K562 (cell line): ENCODE results near the gene ANKRD11. TPM values are rescaled to one million over a fixed set of nuclear protein-coding genes. Genes with fewer than 3 reads are reported as not detected.
A peak's percentile ranks its signal among the peaks of the same experiment; 100 is the strongest.

Source experiments
- BRCA1 ChIP-seq, 2 experiments: fragments of 450-650 bp in 1 of 2; sonication (generic) in 1 of 2; formaldehyde crosslinking in 1 of 2; IDR thresholded peaks; 2 replicates each; pipeline versions ENCODE4 v1.5.0 to v1.6.1; 2017 to 2020; ENCODE audit warnings: mild to moderate bottlenecking in 1 of 2, missing genetic modification reagents in 1 of 2
- BRD4 ChIP-seq: fragments of 200-600 bp; sonication (generic); IDR thresholded peaks from 2 replicates; pipeline ENCODE4 v1.6.1; 2017; ENCODE audit warnings: inconsistent platforms
- CGGBP1 ChIP-seq: fragments of 250-450 bp; sonication (Bioruptor Pico); IDR thresholded peaks from 2 replicates; pipeline ENCODE4 v1.9.0; 2021; ENCODE audit warnings: mild to moderate bottlenecking
- CHAMP1 ChIP-seq: fragments of 450-650 bp; IDR thresholded peaks from 2 replicates; pipeline ENCODE4 v1.6.1; 2016; ENCODE audit warnings: mild to moderate bottlenecking
- CREBBP ChIP-seq: IDR thresholded peaks from one replicate; pipeline ENCODE4 v1.6.1; 2012; ENCODE audit warnings: low read depth, mild to moderate bottlenecking, control low read depth, inconsistent platforms, low read length
- DDX20 ChIP-seq: fragments of 450-650 bp; IDR thresholded peaks from 2 replicates; pipeline ENCODE4 v1.6.1; 2016; ENCODE audit warnings: missing genetic modification characterization, low read depth, mild to moderate bottlenecking, missing compliant biosample characterization, moderate library complexity
- GTF2E2 ChIP-seq: fragments of 200-800 bp; sonication (Bioruptor generic); IDR thresholded peaks from 2 replicates; pipeline ENCODE4 v1.6.1; 2016; ENCODE audit warnings: missing genetic modification characterization, missing compliant biosample characterization
- HMG20A ChIP-seq: fragments of 450-650 bp; formaldehyde crosslinking; conservative IDR thresholded peaks from 2 replicates; pipeline ENCODE4 v1.4.0; 2020; ENCODE audit warnings: mild to moderate bottlenecking, mixed read lengths
- NEUROD1 ChIP-seq: fragments of 150-350 bp; IDR thresholded peaks from 2 replicates; pipeline ENCODE4 v1.6.1; 2014; ENCODE audit warnings: borderline replicate concordance, low read length, low read depth; ENCODE audit not compliant: partially characterized antibody
- SMAD2 ChIP-seq: fragments of 150-350 bp; IDR thresholded peaks from 2 replicates; pipeline ENCODE4 v1.6.1; 2014; ENCODE audit warnings: low read depth, mild to moderate bottlenecking, low read length
- TCF7L2 ChIP-seq: fragments of 150-350 bp; IDR thresholded peaks from 2 replicates; pipeline ENCODE4 v1.6.1; 2016; ENCODE audit warnings: low read depth, mild to moderate bottlenecking, low read length, moderate library complexity
- TFE3 ChIP-seq: fragments of 450-650 bp; formaldehyde crosslinking; IDR thresholded peaks from 2 replicates; pipeline ENCODE4 v1.4.0; 2020; ENCODE audit warnings: mild to moderate bottlenecking, mixed read lengths
- THRB ChIP-seq: fragments of 450-650 bp; formaldehyde crosslinking; conservative IDR thresholded peaks from 2 replicates; pipeline ENCODE4 v1.4.0; 2022; ENCODE audit warnings: mild to moderate bottlenecking, missing genetic modification characterization
- U2AF2 ChIP-seq: fragments of 200-400 bp; formaldehyde crosslinking; optimal IDR thresholded peaks from 2 replicates; pipeline ENCODE3; 2017; ENCODE audit warnings: low read depth, mild to moderate bottlenecking, low read length
- VEZF1 ChIP-seq: fragments of 200-800 bp; sonication (Bioruptor generic); IDR thresholded peaks from 2 replicates; pipeline ENCODE4 v1.6.1; 2017; ENCODE audit warnings: missing genetic modification characterization, missing compliant biosample characterization
- YBX1 ChIP-seq: fragments of 450-650 bp; IDR thresholded peaks from 2 replicates; pipeline ENCODE4 v1.7.1; 2016; ENCODE audit warnings: mild to moderate bottlenecking
- ZBTB17 ChIP-seq: fragments of 450-650 bp; formaldehyde crosslinking; IDR thresholded peaks from 2 replicates; pipeline ENCODE4 v1.4.0; 2020; ENCODE audit warnings: mild to moderate bottlenecking
- ZNF140 ChIP-seq: fragments of 250-450 bp; sonication (Bioruptor Pico); IDR thresholded peaks from 2 replicates; pipeline ENCODE4 v1.8.0; 2021; ENCODE audit warnings: moderate library complexity, mild to moderate bottlenecking, inconsistent platforms
- ZNF57 ChIP-seq: fragments of 450-650 bp; formaldehyde crosslinking; IDR thresholded peaks from 2 replicates; pipeline ENCODE4 v1.4.0; 2020; ENCODE audit warnings: mild to moderate bottlenecking, moderate library complexity
- polyA plus RNA-seq, 8 experiments: library from polyadenylated mRNA; depleted of rRNA in 4 of 8; stranded (reverse) in 5 of 8; unstranded in 3 of 8; fragments of >200 nt; fragmentation: Nextera tagmentation in 2 of 8; fragmentation: Illumina TruSeq in 1 of 8; extraction: Ambion mirVana in 2 of 8; extraction: Trizol in 1 of 8; gene quantifications; 2 replicates each; pipeline versions ENCODE4 v1.2.1 to v1.2.3, GENCODE V29; 2011 to 2014; ENCODE audit warnings: inconsistent platforms in 1 of 8, missing spikeins in 1 of 8
- total RNA-seq, 7 experiments: library from RNA; depleted of rRNA in 6 of 7; stranded (reverse); fragments of >200 nt in 6 of 7; fragmentation: Illumina TruSeq in 2 of 7; extraction: Trizol in 2 of 7; gene quantifications; 2 replicates each; pipeline versions ENCODE4 v1.2.1 to v1.2.3, GENCODE V29; 2011 to 2021; ENCODE audit warnings: low replicate concordance in 1 of 7

The ANKRD11 gene
- total and polyA plus RNA-seq, 9 of the 15 experiments (the other 6 are each of a cell fraction or from before 2014, with no cell fraction given) = 4.7 to 126 (median 31.7) TPM

- TF ChIP-seq CREBBP (no peak), THRB (peak; percentile 46; the same call in 1 of the 2 replicates), U2AF2 (no peak), ZNF140 (no peak), CHAMP1 (no peak), TFE3 (CRISPR knock-in tag) (no peak), BRD4 (no peak), VEZF1 (CRISPR knock-in tag) (peak; percentile 76), DDX20 (no peak), HMG20A (no peak), BRCA1 (IDR thresholded peaks at IDR 0.05) (no peak), BRCA1 (CRISPR knock-in tag; IDR thresholded peaks at IDR 0.05) (no peak), ZBTB17 (CRISPR knock-in tag) (no peak; the same call in 1 of the 2 replicates), CGGBP1 (CRISPR knock-in tag) (no peak; the same call in 1 of the 2 replicates), SMAD2 (no peak), YBX1 (no peak), GTF2E2 (no peak), ZNF57 (CRISPR knock-in tag) (no peak), NEUROD1 (no peak), TCF7L2 (no peak)
Observed at GRCh38 chr16:89505204-89506112, 15.1 kb upstream of the ANKRD11 start (continued).
